Endometrial microvascular endothelial cells (primary cell): ENCODE data around the gene TSPAN13. TPM values are rescaled to one million over a fixed set of nuclear protein-coding genes. Genes with fewer than 3 reads are reported as not detected.

Experiments
- in situ Hi-C: cut with HindIII; loops from 2 replicates; pipeline ENCODE4 v1.10.0; 2017; ENCODE audit warnings: low sequenced_read_pairs, low pct_unique_long_range_greater_than_20kb; ENCODE audit errors: inconsistent ontology term
- total RNA-seq: library from RNA; depleted of rRNA; stranded (reverse); fragments of >200 nt; gene quantifications from one replicate; pipeline ENCODE4 v1.2.3, GENCODE V29; 2015; ENCODE audit errors: inconsistent ontology term

Gene TSPAN13
- total RNA-seq, 1 donor from 2014 or later = 46.4 TPM

GRCh38 chr7:16739863-16740622 lies 13.5 kb upstream of the TSPAN13 start:
- in situ Hi-C loops = no loop called here

- in situ Hi-C loops = no loop called here
These were observed 13.0 kb upstream of the TSPAN13 start for GRCh38 chr7:16740623-16740953.

GRCh38 chr7:16740996-16741395 lies 12.6 kb upstream of the TSPAN13 start:
- in situ Hi-C loops = no loop called here

- in situ Hi-C loops = no loop called here
These were observed 11.9 kb upstream of the TSPAN13 start for GRCh38 chr7:16741676-16742075.

- in situ Hi-C loops = no loop called here
These were observed 11.0 kb upstream of the TSPAN13 start for GRCh38 chr7:16742547-16742946.

- in situ Hi-C loops = no loop called here
These were observed 10.3 kb upstream of the TSPAN13 start for GRCh38 chr7:16743236-16743635.

GRCh38 chr7:16744518-16745250 lies 8.9 kb upstream of the TSPAN13 start:
- in situ Hi-C loops = no loop called here

- in situ Hi-C loops = no loop called here
These were observed 7.9 kb upstream of the TSPAN13 start for GRCh38 chr7:16745645-16746044.

- in situ Hi-C loops = no loop called here
These were observed 6.5 kb upstream of the TSPAN13 start for GRCh38 chr7:16747102-16747501.

GRCh38 chr7:16753932-16754855 lies 639 bp downstream of the TSPAN13 start:
- in situ Hi-C loops = no loop called here

GRCh38 chr7:16754856-16755317 lies 1.3 kb downstream of the TSPAN13 start:
- in situ Hi-C loops = no loop called here

GRCh38 chr7:16755397-16755796 lies 1.8 kb downstream of the TSPAN13 start:
- in situ Hi-C loops = no loop called here

GRCh38 chr7:16758036-16758435 lies 4.5 kb downstream of the TSPAN13 start:
- in situ Hi-C loops = no loop called here

GRCh38 chr7:16758631-16759611 lies 5.4 kb downstream of the TSPAN13 start:
- in situ Hi-C loops = no loop called here

- in situ Hi-C loops = no loop called here
These were observed 6.3 kb downstream of the TSPAN13 start for GRCh38 chr7:16759840-16760239.

- in situ Hi-C loops = no loop called here
These were observed 8.6 kb downstream of the TSPAN13 start for GRCh38 chr7:16762177-16762576.

GRCh38 chr7:16764942-16765341 lies 11.4 kb downstream of the TSPAN13 start:
- in situ Hi-C loops = no loop called here

GRCh38 chr7:16765436-16765859 lies 11.9 kb downstream of the TSPAN13 start:
- in situ Hi-C loops = no loop called here
